Mesendoderm (in vitro differentiated cells): ENCODE data around the gene HLA-DMA.

Experiments
- DNase-seq: peaks from one replicate; pipeline ENCODE4 v3.0.0; 2013
- H2AK5ac ChIP-seq: 2 replicates; pipeline ENCODE4 v1.6.1; 2013; ENCODE audit warnings: low read length, inconsistent platforms
- H2BK120ac ChIP-seq: 2 replicates; pipeline ENCODE4 v1.6.1; 2013; ENCODE audit warnings: low read depth, mild to moderate bottlenecking, low read length, moderate library complexity, mixed read lengths
- H2BK15ac ChIP-seq: replicated peaks from 2 replicates; pipeline ENCODE4 v1.6.1; 2013; ENCODE audit warnings: low read depth, mild to moderate bottlenecking, moderate library complexity
- H2BK5ac ChIP-seq: 2 replicates; pipeline ENCODE4 v1.6.1; 2013; ENCODE audit warnings: low read length, inconsistent platforms
- H3K18ac ChIP-seq: 2 replicates; pipeline ENCODE4 v1.6.1; 2013; ENCODE audit warnings: mild to moderate bottlenecking, low read length, mixed read lengths
- H3K23ac ChIP-seq: one replicate; pipeline ENCODE4 v1.6.1; 2013; ENCODE audit warnings: low read length
- H3K27ac ChIP-seq: 2 replicates; pipeline ENCODE4 v1.5.1; 2013; ENCODE audit warnings: low read depth, mild to moderate bottlenecking, inconsistent platforms, low read length, moderate library complexity
- H3K27me3 ChIP-seq: 2 replicates; pipeline ENCODE4 v1.6.1; 2013; ENCODE audit warnings: low read length, control low read depth, mild to moderate bottlenecking, inconsistent platforms; ENCODE audit not compliant: insufficient read depth, poor library complexity
- H3K36me3 ChIP-seq: 2 replicates; pipeline ENCODE4 v1.6.1; 2013; ENCODE audit warnings: low read length, inconsistent platforms; ENCODE audit not compliant: control insufficient read depth, insufficient read depth
- H3K4ac ChIP-seq: one replicate; pipeline ENCODE4 v1.6.1; 2013; ENCODE audit warnings: low read depth, mild to moderate bottlenecking, low read length, moderate library complexity
- H3K4me1 ChIP-seq: 2 replicates; pipeline ENCODE4 v1.6.1; 2013; ENCODE audit warnings: low read depth, low read length, inconsistent platforms; ENCODE audit not compliant: control insufficient read depth
- H3K4me2 ChIP-seq: 2 replicates; pipeline ENCODE4 v1.6.1; 2013; ENCODE audit warnings: low read length
- H3K4me3 ChIP-seq: 2 replicates; pipeline ENCODE4 v1.5.1; 2013; ENCODE audit warnings: mild to moderate bottlenecking, low read length
- H3K56ac ChIP-seq: one replicate; pipeline ENCODE4 v1.6.1; 2013; ENCODE audit warnings: low read length
- H3K79me1 ChIP-seq: 2 replicates; pipeline ENCODE4 v1.6.1; 2013; ENCODE audit warnings: low read length, inconsistent platforms
- H3K79me2 ChIP-seq: 2 replicates; pipeline ENCODE4 v1.6.1; 2013; ENCODE audit warnings: mild to moderate bottlenecking, low read length; ENCODE audit not compliant: control insufficient read depth, insufficient read depth
- H3K9ac ChIP-seq: 2 replicates; pipeline ENCODE4 v1.6.1; 2013; ENCODE audit warnings: low read length, inconsistent platforms
- H4K5ac ChIP-seq: one replicate; pipeline ENCODE4 v1.6.1; 2013; ENCODE audit warnings: low read length
- H4K8ac ChIP-seq: one replicate; pipeline ENCODE4 v1.6.1; 2013; ENCODE audit warnings: low read depth, mild to moderate bottlenecking, control low read depth, low read length, moderate library complexity
- WGBS: extraction: QIAGEN DNeasy Blood & Tissue Kit; methylation state at CpG from one replicate; pipeline ENCODE4 v1.1.7; 2013; ENCODE audit warnings: low lambda C conversion rate, missing lambda C conversion rate; ENCODE audit not compliant: insufficient coverage; ENCODE audit errors: extremely low coverage; 5-methylcytosine and 5-hydroxymethylcytosine counted together

Gene HLA-DMA

DNA sequence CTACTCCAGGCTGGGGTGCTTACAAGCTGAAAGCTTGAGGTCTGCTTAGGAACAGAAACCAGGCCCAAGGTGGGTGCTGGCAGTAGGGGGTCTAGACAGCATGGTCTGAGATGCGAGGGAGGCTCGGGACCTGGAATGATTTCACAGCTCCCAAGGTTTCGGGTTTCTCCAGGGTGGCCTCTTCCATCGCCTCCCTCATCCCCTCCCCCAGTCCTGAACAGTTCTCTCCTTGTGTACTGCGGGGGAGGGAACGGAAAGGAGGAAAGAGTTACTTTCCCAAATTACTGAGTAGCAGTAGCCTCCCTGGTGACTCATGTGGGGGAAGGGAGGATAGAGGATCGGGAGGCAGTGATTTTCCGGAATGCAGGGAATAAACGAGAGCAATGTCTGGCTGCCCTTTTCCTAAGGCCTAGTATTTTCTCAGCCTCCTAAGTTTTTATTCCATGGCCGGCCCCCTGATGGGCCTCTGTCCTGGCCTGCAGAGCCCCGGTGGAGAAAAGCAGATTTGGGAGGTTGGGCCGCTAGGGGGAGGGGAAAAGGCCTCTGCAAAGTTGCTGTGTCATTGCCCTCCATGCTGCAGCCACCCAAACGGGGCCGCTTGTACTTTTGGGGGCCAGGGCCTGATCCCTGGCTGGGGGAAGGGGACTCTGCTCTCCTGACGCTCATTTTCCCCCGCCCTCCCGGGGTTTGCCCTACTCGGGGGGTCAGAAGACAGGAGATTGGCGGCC, 17.0 kb upstream of the HLA-DMA start:
- Histone ChIP-seq H3K27ac (peak overlapping the region; percentile 100), H4K5ac (peak overlapping the region; percentile 99), H3K4me2 (peak overlapping the region; percentile 81), H2BK15ac (no peak overlapping the region), H2AK5ac (peak overlapping the region; percentile 97), H2BK5ac (peak overlapping the region; percentile 98), H3K4ac (peak overlapping the region; percentile 76), H3K23ac (peak overlapping the region; percentile 87), H3K36me3 (peaks cover 17% of the 10 kb centered on the region), H3K18ac (peak overlapping the region; percentile 81), H2BK120ac (peak overlapping the region; percentile 70), H3K4me1 (peaks cover 8% of the 10 kb centered on the region), H3K79me2 (peaks cover 54% of the 10 kb centered on the region), H3K79me1 (peaks cover 8% of the 10 kb centered on the region), H3K56ac (peak overlapping the region; percentile 100), H4K8ac (peak overlapping the region; percentile 98), H3K4me3 (peak overlapping the region; percentile 53), H3K9ac (peak overlapping the region; percentile 100), H3K27me3 (no peaks in the 10 kb centered on the region)
- peak; percentile 97 for DNase-seq
- WGBS, result no CpG with 5 or more reads among the region's 19 CpGs

DNA sequence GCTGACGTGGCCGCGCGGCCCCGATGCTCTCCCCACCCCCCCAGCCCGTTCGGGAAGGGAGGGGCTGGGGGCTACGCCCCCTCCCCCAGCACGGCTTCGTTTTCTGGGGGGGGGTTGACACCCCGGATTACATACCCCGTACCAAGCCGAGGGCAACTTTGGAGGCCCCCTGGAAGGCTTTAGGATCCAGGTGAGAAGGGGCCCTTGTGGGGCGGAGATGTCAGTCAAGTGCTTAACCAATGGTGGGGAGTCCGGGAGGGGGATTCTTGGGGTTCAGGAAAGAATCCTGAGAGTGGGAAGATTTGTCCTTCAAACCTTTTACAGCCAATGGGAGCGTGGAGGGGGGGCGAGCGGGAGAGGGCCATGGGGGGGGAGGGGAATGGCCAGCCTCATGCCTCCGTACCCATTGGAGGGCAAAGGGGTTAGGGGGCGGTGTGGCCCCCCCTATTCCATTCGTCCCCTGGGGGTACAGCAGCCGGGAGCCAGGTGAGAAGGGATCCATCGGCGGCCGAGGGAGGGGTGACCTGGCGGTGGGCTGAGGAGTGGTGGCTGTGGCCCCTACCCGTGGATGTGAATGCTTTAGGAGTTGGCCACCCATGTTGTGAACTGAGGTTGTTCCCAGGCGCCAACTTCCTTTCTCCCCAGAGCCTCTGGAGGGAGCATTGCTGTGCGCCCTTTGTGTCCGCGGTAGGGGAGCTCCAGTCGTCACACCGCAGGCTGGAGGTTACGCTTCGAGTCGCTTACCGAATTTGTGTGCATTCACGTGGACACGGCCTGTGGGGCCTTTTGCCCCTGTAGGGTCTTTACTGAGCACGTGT, 16.2 kb upstream of the HLA-DMA start:
- H2BK120ac ChIP-seq, result peak overlapping the region; percentile 70
- DNase-seq, result peak; percentile 95

DNA sequence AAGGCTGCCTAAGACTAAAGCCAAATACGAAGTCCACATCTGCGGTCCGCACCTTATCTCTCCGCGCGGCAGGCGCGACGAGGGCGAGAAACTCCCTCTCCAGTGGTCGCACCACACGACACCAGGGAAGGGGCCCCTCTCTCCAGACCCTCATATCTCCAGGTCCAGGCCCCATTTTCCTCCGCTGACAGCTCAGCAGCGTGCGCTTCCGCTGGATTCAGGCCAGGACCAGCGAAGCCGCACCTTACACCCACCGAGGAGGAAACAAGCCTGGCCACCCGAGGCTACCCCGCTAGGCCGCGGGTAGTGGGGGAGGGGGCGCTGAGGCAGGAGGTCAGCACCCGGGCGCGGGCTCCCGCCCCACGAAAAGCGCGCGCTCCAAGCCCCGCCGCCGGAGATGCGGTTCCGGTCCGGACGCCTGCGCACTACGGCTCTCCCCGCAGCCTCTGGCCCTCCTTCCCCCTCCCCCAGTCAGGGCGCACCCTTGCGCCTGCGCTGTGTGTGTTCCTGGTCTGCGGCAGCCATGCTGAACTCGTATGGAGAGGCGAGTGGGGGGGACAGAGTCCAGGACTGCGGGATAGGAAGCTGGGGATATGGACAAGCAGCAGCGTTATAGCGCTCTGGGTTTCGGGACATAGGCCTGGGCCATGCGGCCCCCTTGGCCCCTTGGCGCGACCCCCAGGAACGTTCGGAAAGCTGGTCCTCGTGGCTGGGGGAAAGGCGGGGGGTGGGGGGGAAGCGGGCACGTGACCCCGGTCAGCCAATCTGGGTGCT, 15.4 kb upstream of the HLA-DMA start, which contains the start of gene BRD2:
BRD2 (plus strand) TSS at position 502 of the 774 bp plus-strand sequence. CDS start 4,305 bp downstream, outside the sequence.
- Histone ChIP-seq H3K4me1 (peaks cover 8% of the 10 kb centered on the region), H2BK120ac (peak within 1 kb of the TSS; percentile 70), H2AK5ac (peak within 1 kb of the TSS; percentile 97), H3K4ac (peak within 1 kb of the TSS; percentile 90), H3K4me3 (peak within 1 kb of the TSS; percentile 86), H3K79me1 (peaks cover 10% of the 10 kb centered on the region), H3K79me2 (peaks cover 40% of the 10 kb centered on the region), H3K27me3 (no peaks in the 10 kb centered on the region), H2BK15ac (no peak within 1 kb of the TSS), H4K5ac (peak within 1 kb of the TSS; percentile 99), H4K8ac (no peak within 1 kb of the TSS), H3K27ac (peak within 1 kb of the TSS; percentile 100), H3K9ac (peak within 1 kb of the TSS; percentile 100), H3K23ac (peak within 1 kb of the TSS; percentile 10), H2BK5ac (peak within 1 kb of the TSS; percentile 98), H3K36me3 (peaks cover 8% of the 10 kb centered on the region), H3K4me2 (peak within 1 kb of the TSS; percentile 81), H3K56ac (peak within 1 kb of the TSS; percentile 100), H3K18ac (peak within 1 kb of the TSS; percentile 89)
- WGBS, result no CpG with 5 or more reads among the region's 62 CpGs
- peak; percentile 98 for DNase-seq

More for the DNA sequence above, 16.2 kb upstream of the HLA-DMA start:
- Histone ChIP-seq H4K8ac (no peak overlapping the region), H3K9ac (peak overlapping the region; percentile 100), H3K56ac (peak overlapping the region; percentile 100), H3K27ac (peak overlapping the region; percentile 100), H3K23ac (peak overlapping the region; percentile 10), H2BK5ac (peak overlapping the region; percentile 98), H3K18ac (peak overlapping the region; percentile 81), H2BK15ac (no peak overlapping the region), H3K4me1 (peaks cover 8% of the 10 kb centered on the region), H3K27me3 (no peaks in the 10 kb centered on the region), H2AK5ac (peak overlapping the region; percentile 97), H3K4me2 (peak overlapping the region; percentile 81), H3K4ac (peak overlapping the region; percentile 76), H3K79me2 (peaks cover 48% of the 10 kb centered on the region), H3K36me3 (peaks cover 11% of the 10 kb centered on the region), H3K4me3 (peak overlapping the region; percentile 53), H3K79me1 (peaks cover 8% of the 10 kb centered on the region), H4K5ac (peak overlapping the region; percentile 99)
- no CpG with 5 or more reads among the region's 40 CpGs for WGBS

DNA sequence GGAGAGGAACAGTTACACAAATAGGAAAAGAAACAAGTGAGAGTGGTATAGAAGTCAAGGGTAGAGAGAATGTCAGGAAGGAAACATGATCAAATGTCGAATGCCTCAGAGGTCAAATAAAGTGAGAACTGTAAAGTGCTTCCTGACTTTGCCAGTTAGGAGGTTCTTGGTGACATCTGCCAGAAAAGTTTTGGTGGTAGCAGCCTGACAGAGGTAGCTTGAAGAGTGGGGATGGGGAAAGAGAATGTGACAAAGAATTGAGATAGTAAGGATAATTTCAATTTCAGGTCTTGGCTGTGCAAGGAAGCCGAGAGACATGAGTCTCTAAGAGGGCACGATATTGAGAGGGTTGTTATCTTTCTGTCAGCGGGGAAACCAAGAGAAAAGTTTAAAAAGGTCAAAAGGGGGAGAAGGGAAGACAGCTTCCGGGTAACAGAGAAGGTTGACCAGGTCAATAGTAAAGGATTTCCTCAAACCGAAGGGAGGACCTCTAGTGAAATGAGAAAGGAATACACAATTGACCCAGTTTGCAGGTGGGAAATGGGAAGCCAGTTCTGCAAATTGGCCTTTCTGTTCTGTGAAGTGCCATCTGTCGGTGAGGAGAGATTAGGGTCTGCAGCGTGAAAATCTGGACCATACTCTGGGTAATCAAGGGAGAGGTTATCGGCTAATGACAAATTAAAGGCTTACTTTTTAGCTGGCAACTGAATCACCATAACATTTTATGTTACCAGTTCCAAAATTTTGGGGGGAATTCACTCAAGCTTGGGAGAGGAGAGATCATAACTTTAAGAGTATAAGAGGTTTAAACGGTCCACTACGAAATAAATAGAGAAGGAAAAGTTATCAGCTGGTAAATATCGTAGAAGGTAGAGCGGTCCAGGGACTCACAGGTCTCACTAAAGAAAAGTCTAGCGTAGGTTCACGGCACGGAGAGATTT, 14.5 kb upstream of the HLA-DMA start:
- H4K5ac ChIP-seq, result no peak overlapping the region
- H3K4ac ChIP-seq, result peak overlapping the region; percentile 77
- no peak overlapping the region for H2AK5ac ChIP-seq
- no peaks in the 10 kb centered on the region for H3K27me3 ChIP-seq
- H3K27ac ChIP-seq, result peak overlapping the region; percentile 84
- WGBS, result no CpG with 5 or more reads among the region's 16 CpGs
- H3K18ac ChIP-seq, result peak overlapping the region; percentile 89
- H4K8ac ChIP-seq, result no peak overlapping the region
- peak overlapping the region; percentile 75 for H3K4me2 ChIP-seq
- peak overlapping the region; percentile 86 for H3K56ac ChIP-seq
- peaks cover 8% of the 10 kb centered on the region for H3K4me1 ChIP-seq
- H3K23ac ChIP-seq, result no peak overlapping the region
- H3K79me2 ChIP-seq, result peaks cover 31% of the 10 kb centered on the region
- peak overlapping the region; percentile 97 for H3K9ac ChIP-seq
- H3K4me3 ChIP-seq, result peak overlapping the region; percentile 86
- H2BK5ac ChIP-seq, result peak overlapping the region; percentile 5
- H3K79me1 ChIP-seq, result peaks cover 10% of the 10 kb centered on the region
- H2BK15ac ChIP-seq, result no peak overlapping the region
- DNase-seq, result peak; percentile 94
- no peak overlapping the region for H2BK120ac ChIP-seq
- no peaks in the 10 kb centered on the region for H3K36me3 ChIP-seq
